ENCODE results near the gene ANKRD63. TPM values are rescaled to one million over a fixed set of nuclear protein-coding genes. Genes with fewer than 3 reads are reported as not detected.

ANKRD63 gene
- total RNA-seq, 2 donors from 2014 or later: not detected

DNA sequence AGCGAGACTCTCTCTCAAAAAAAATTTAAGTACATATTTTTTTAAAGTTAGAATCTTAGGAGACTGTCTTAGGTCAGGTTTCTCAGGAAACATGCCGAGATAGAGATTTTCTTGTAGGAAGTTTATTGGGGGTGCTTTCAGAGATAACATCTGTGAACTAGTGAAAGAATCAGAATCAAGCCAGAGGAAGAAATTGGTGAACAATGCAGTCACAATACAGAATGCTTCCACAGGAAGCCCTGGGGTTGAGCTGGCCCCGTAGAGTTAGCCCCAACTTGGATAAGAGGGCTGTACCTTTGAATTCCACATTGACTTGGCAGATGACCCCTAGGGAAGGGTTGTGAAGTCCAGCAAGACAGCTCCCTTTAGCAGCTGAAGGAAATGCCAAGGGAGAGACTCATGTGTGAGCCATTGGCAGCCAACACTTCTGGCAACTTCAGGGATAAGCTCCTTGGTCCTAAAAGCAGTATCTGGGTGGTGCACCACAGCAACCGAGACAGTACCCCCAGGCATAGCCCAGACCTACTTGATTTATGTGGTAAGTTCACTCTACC is 31.9 kb upstream of the ANKRD63 start:
- intact Hi-C loops (cut with DNase I): no loop called here
- DNase-seq (ENCODE audit: low spot score): peak; percentile 16

GRCh38 chr15:40313531-40314398 is 30.9 kb upstream of the ANKRD63 start:
- intact Hi-C loops (cut with DNase I): no loop called here
- peak; percentile 69 for DNase-seq (ENCODE audit: low spot score)

DNA sequence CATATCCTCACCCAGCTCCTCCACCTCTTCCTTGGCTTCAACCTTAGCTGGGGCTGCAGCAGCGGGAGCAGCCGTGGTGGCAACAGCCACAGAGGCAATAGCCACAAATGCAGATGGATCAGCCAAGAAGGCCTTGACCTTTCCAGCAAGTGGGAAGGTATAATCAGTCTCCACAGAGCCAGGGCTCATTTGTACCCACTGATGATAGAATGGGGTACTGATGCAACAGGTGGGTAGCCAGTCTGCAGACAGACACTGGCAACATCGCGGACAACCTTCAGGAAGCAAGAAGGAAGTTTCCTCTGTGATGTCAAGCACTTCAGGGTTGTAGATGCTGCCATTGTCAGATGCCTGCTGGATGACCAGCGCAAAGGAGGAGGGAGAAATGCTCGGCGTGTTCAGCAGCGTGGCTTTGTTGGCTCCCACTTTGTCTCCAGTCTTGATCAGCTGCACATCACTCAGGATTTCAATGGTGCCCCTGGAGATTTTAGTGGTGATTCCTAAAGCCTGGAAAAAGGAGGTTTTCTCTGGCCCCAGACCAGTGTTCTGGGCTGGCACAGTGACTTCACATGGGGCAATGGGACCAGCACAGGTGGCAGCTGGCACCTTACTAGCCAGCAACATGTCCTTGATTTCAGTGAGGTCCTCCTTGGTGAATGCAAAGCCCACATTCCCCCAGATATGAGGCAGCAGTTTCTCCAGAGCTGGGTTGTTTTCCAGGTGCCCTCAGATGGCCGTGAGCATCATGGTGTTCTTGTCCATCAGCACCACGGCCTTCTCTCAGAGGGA is 29.7 kb upstream of the ANKRD63 start:
- intact Hi-C loops (cut with DNase I): no loop called here
- DNase-seq (ENCODE audit: low spot score): peak; percentile 30

DNA sequence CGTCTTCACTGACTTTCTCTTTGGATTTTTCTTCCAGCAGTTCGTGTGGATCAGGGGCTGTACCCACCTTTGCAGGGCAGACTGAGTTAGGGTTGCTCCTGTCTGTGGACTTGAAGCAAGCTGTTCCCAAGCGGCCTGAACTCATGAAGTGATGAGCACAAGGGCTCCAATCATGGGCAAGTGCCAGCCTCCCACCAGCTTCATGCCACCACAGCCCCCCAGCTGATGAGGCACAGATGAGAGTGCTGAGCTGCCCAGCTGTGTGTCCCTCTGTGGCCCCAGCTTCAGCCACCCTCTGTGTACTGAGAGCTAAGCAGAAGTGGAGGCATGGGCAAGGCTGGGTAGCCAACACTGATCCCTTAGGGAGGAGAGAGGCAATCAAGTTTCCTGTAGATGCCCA is 28.1 kb upstream of the ANKRD63 start:
- intact Hi-C loops (cut with DNase I): no loop called here
- DNase-seq (ENCODE audit: low spot score): peak; percentile 46

- intact Hi-C loops (cut with DNase I): no loop called here
- peak; percentile 81 for DNase-seq (ENCODE audit: low spot score)
Observed at GRCh38 chr15:40310001-40310959, 27.4 kb upstream of the ANKRD63 start.

DNA sequence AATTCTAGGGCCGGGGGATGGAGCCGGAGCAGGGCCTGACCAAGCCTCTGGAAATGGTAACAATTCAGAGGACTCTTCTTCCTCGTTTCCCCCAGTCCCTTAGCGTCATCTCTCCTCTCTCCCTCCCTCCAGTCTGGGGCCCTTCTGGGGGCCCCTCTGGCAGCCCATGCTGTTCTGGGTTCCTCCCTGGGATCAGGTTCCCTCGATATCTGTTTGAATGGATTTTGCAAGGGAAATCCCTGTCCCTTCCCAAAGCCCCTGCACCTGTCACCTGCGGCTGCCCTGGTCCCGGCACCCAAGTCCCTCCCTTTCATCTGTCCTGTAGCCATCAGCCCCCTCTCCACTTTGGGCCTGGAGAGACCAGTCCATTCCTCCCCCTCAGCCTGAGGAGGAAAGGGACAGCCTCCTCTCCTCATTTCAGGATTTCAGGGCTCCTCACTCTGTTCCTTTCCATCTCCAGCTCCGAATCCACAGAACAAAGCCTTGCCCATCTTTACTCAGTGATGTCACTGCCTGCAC is 26.5 kb upstream of the ANKRD63 start:
- intact Hi-C loops (cut with DNase I): no loop called here
- DNase-seq (ENCODE audit: low spot score): peak; percentile 35

DNA sequence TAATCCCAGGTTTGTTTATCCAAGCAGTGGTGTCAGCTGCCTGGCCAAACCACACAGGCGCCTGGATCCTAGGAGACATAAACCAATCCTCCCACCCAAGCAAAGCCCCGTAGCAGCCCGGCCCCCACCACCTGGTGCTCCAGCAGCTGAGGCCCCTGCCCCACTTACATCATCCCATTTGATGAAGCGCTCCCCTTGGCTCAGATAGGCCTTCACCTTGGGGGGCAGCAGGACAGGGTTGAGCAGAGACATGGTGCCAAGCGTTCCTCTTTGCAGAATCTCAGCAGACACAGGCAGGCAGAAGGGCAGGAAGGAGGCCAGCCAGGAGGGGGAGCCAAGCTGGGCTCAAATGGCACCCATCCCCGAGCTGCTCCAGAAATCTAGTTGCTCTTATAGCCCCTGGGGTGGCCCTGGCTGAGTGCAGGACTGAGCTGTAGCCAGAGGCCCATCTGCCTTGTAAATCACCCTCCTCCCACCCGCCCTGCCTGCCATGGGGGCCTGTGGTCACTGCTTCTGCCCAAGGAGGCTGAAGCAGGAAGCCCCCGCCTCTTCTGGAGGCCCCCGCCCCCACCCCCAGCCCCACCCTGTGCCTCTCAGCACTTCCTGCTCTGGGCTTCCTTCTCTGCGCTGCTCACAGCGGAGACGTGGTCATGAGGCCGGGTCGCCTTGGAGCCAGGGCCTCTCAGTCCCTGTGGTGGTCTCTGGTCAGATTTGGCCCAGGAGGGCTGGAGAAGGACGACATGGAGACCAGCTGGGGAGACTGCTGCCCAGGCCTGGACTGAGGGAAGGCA is 24.8 kb upstream of the ANKRD63 start, which contains the start of gene PLCB2:
TSS of gene PLCB2 (minus strand) at position 515 of the 791 bp plus-strand sequence. CDS start at position 252, 263 bp downstream.
- peak; percentile 84 for DNase-seq (ENCODE audit: low spot score)
- intact Hi-C loops (cut with DNase I): no loop called here

GRCh38 chr15:40306908-40307307 is 24.0 kb upstream of the ANKRD63 start:
- intact Hi-C loops (cut with DNase I): no loop called here
- peak; percentile 74 for DNase-seq (ENCODE audit: low spot score)

GRCh38 chr15:40306371-40306770 is 23.5 kb upstream of the ANKRD63 start:
- intact Hi-C loops (cut with DNase I): no loop called here
- DNase-seq (ENCODE audit: low spot score): peak; percentile 41

GRCh38 chr15:40305281-40305680 is 22.4 kb upstream of the ANKRD63 start:
- intact Hi-C loops (cut with DNase I): no loop called here
- no peak for DNase-seq (ENCODE audit: low spot score)

- peak; percentile 41 for DNase-seq (ENCODE audit: low spot score)
- intact Hi-C loops (cut with DNase I): no loop called here
Observed at GRCh38 chr15:40303576-40303975, 20.7 kb upstream of the ANKRD63 start.

GRCh38 chr15:40302981-40303380 is 20.1 kb upstream of the ANKRD63 start:
- intact Hi-C loops (cut with DNase I): no loop called here
- DNase-seq (ENCODE audit: low spot score): peak; percentile 63

- peak; percentile 62 for DNase-seq (ENCODE audit: low spot score)
- intact Hi-C loops (cut with DNase I): no loop called here
Observed at GRCh38 chr15:40302288-40302886, 19.5 kb upstream of the ANKRD63 start.

GRCh38 chr15:40301467-40302179 is 18.8 kb upstream of the ANKRD63 start:
- intact Hi-C loops (cut with DNase I): no loop called here
- no peak for DNase-seq (ENCODE audit: low spot score)

GRCh38 chr15:40300771-40301170 is 17.9 kb upstream of the ANKRD63 start:
- intact Hi-C loops (cut with DNase I): no loop called here
- DNase-seq (ENCODE audit: low spot score): no peak

DNA sequence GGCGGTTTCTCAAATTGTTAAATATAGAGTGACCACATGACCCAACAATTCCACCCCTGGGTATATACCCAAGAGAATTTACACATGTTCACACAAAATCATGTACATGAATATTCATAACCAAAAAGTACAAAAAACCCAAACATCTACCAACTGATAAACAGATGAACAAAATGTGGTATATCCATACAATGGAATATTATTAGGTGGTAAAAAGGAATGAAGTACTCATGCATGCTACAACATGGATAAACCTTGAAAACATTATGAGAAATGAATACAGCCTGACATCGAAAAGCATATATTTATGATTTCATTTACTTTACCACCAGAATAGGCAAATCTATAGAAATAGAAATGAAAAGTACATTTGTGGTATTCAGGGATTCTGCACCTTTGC is 17.5 kb upstream of the ANKRD63 start:
- intact Hi-C loops (cut with DNase I): no loop called here
- no peak for DNase-seq (ENCODE audit: low spot score)

Measured in posterior vena cava (tissue), 2 donors.